Activated CD4-positive, alpha-beta memory T cell treated with anti-CD3 and anti-CD28 coated beads for 36 hours (primary cell): ENCODE measurements around the gene RGCC. TPM values are rescaled to one million over a fixed set of nuclear protein-coding genes. Genes with fewer than 3 reads are reported as not detected.
"Not testable (repeated sequence)": the region's sequence is repeated elsewhere in the genome, so short reads cannot be mapped to it uniquely, and the experiment has no call there.

Experiments used
- CTCF ChIA-PET: fragments of 350-600 bp; sonication (Branson Sonifier 250); formaldehyde crosslinking; loops from one replicate; lab custom pipeline; 2021; ENCODE audit warnings: antibody characterized with exemption, inconsistent platforms; lab: Charles Lee
- POLR2A ChIA-PET: fragments of 350-600 bp; sonication (Branson Sonifier 250); formaldehyde crosslinking; loops from one replicate; lab custom pipeline; 2021; ENCODE audit warnings: antibody characterized with exemption; lab: Charles Lee
- DNase-seq: peaks from one replicate; pipeline ENCODE4 v3.0.0-alpha.2; 2020
- H3K27ac Mint-ChIP-seq: one replicate; pipeline ENCODE4 v1.8.0; 2021; ENCODE audit warnings: mixed read lengths
- H3K27me3 Mint-ChIP-seq: one replicate; pipeline ENCODE4 v1.8.0; 2021; ENCODE audit warnings: mixed read lengths
- H3K36me3 Mint-ChIP-seq: one replicate; pipeline ENCODE4 v1.8.0; 2021; ENCODE audit warnings: mixed read lengths
- H3K4me1 Mint-ChIP-seq: one replicate; pipeline ENCODE4 v1.8.0; 2021; ENCODE audit warnings: low read depth, mixed read lengths
- H3K4me3 Mint-ChIP-seq: one replicate; pipeline ENCODE4 v1.8.0; 2021; ENCODE audit warnings: mild to moderate bottlenecking, mixed read lengths
- H3K9me3 Mint-ChIP-seq: one replicate; pipeline ENCODE4 v1.8.0; 2021; ENCODE audit warnings: mixed read lengths
- intact Hi-C: fragments of 100-400 bp; cut with micrococcal nuclease; formaldehyde crosslinking; loops from one replicate; pipeline ENCODE4 v1.15.1; 2023
- total RNA-seq, 2 experiments: library from RNA; stranded (reverse); gene quantifications; one replicate each; pipeline ENCODE4 v1.2.3, GENCODE V29; 2021

Gene RGCC
- total RNA-seq, 2 experiments from 2014 or later = 94.8 to 96.8 TPM

GRCh38 chr13:41502673-41503072 is 45.3 kb downstream of the RGCC start:
- no peak for DNase-seq
- no peaks in the 10 kb centered on the region for H3K36me3 Mint-ChIP-seq
- ChIA-PET CTCF (no interaction called here), POLR2A (no interaction called here)
- peaks cover 46% of the 10 kb centered on the region for H3K4me1 Mint-ChIP-seq
- intact Hi-C loops = no loop called here
- no peaks in the 10 kb centered on the region for H3K27me3 Mint-ChIP-seq
- H3K27ac Mint-ChIP-seq = no peak overlapping the region
- H3K9me3 Mint-ChIP-seq = peaks cover 11% of the 10 kb centered on the region
- H3K4me3 Mint-ChIP-seq = no peak overlapping the region

- Mint-ChIP-seq H3K36me3 (no peaks in the 10 kb centered on the region), H3K4me1 (peaks cover 40% of the 10 kb centered on the region), H3K27me3 (no peaks in the 10 kb centered on the region), H3K4me3 (no peak overlapping the region), H3K27ac (no peak overlapping the region), H3K9me3 (peaks cover 11% of the 10 kb centered on the region)
- CTCF ChIA-PET = no interaction called here
- no peak for DNase-seq
- intact Hi-C loops = no loop called here
- POLR2A ChIA-PET = no interaction called here
These were observed 46.0 kb downstream of the RGCC start for GRCh38 chr13:41503356-41503755.

GRCh38 chr13:41504657-41505056 is 47.3 kb downstream of the RGCC start:
- Mint-ChIP-seq H3K4me1 (peaks cover 32% of the 10 kb centered on the region), H3K9me3 (peaks cover 11% of the 10 kb centered on the region)
- POLR2A ChIA-PET, H3K27me3 Mint-ChIP-seq, H3K27ac Mint-ChIP-seq, CTCF ChIA-PET, H3K36me3 Mint-ChIP-seq, DNase-seq, H3K4me3 Mint-ChIP-seq, intact Hi-C loops: not testable (repeated sequence)

- ChIA-PET CTCF (no interaction called here), POLR2A (no interaction called here)
- Mint-ChIP-seq H3K9me3 (peaks cover 11% of the 10 kb centered on the region), H3K36me3 (no peaks in the 10 kb centered on the region), H3K4me3 (no peak overlapping the region), H3K27me3 (no peaks in the 10 kb centered on the region), H3K4me1 (peaks cover 26% of the 10 kb centered on the region), H3K27ac (no peak overlapping the region)
- intact Hi-C loops = no loop called here
- DNase-seq = no peak
These were observed 48.0 kb downstream of the RGCC start for GRCh38 chr13:41505209-41505835.

- intact Hi-C loops = no loop called here
- peaks cover 11% of the 10 kb centered on the region for H3K9me3 Mint-ChIP-seq
- no peak for DNase-seq
- ChIA-PET CTCF (no interaction called here), POLR2A (no interaction called here)
- no peak overlapping the region for H3K4me3 Mint-ChIP-seq
- no peak overlapping the region for H3K27ac Mint-ChIP-seq
- H3K4me1 Mint-ChIP-seq = peaks cover 16% of the 10 kb centered on the region
- no peaks in the 10 kb centered on the region for H3K36me3 Mint-ChIP-seq
- no peaks in the 10 kb centered on the region for H3K27me3 Mint-ChIP-seq
These were observed 49.0 kb downstream of the RGCC start for GRCh38 chr13:41506312-41506711.

- H3K36me3 Mint-ChIP-seq = no peaks in the 10 kb centered on the region
- no peaks in the 10 kb centered on the region for H3K27me3 Mint-ChIP-seq
These were observed 52.6 kb downstream of the RGCC start for GRCh38 chr13:41509971-41510370.

GRCh38 chr13:41511827-41512226 is 54.5 kb downstream of the RGCC start:
- CTCF ChIA-PET = no interaction called here
- Mint-ChIP-seq H3K4me3 (no peak overlapping the region), H3K27me3 (no peaks in the 10 kb centered on the region), H3K4me1 (no peaks in the 10 kb centered on the region), H3K36me3 (no peaks in the 10 kb centered on the region), H3K9me3 (no peaks in the 10 kb centered on the region), H3K27ac (no peak overlapping the region)
- POLR2A ChIA-PET = no interaction called here
- intact Hi-C loops = no loop called here
- DNase-seq = no peak

More at GRCh38 chr13:41509971-41510370, 52.6 kb downstream of the RGCC start:
- CTCF ChIA-PET = no interaction called here
- no peak for DNase-seq
- Mint-ChIP-seq H3K4me3 (no peak overlapping the region), H3K27ac (no peak overlapping the region), H3K9me3 (peaks cover 3% of the 10 kb centered on the region), H3K4me1 (no peaks in the 10 kb centered on the region)
- intact Hi-C loops = no loop called here
- POLR2A ChIA-PET = no interaction called here

GRCh38 chr13:41512441-41512840 is 55.1 kb downstream of the RGCC start:
- no peak for DNase-seq
- Mint-ChIP-seq H3K27me3 (no peaks in the 10 kb centered on the region), H3K36me3 (no peaks in the 10 kb centered on the region), H3K4me3 (no peak overlapping the region), H3K4me1 (no peaks in the 10 kb centered on the region), H3K27ac (no peak overlapping the region), H3K9me3 (no peaks in the 10 kb centered on the region)
- CTCF ChIA-PET = no interaction called here
- intact Hi-C loops = no loop called here
- POLR2A ChIA-PET = no interaction called here

- no peak for DNase-seq
- Mint-ChIP-seq H3K36me3 (no peaks in the 10 kb centered on the region), H3K27ac (no peak overlapping the region), H3K4me1 (no peaks in the 10 kb centered on the region), H3K4me3 (no peak overlapping the region), H3K27me3 (no peaks in the 10 kb centered on the region), H3K9me3 (no peaks in the 10 kb centered on the region)
- CTCF ChIA-PET = no interaction called here
- intact Hi-C loops = no loop called here
- POLR2A ChIA-PET = no interaction called here
These were observed 56.2 kb downstream of the RGCC start for GRCh38 chr13:41513600-41513999.

- ChIA-PET CTCF (no interaction called here), POLR2A (no interaction called here)
- no peak for DNase-seq
- Mint-ChIP-seq H3K4me3 (no peak overlapping the region), H3K27me3 (no peaks in the 10 kb centered on the region), H3K9me3 (no peaks in the 10 kb centered on the region), H3K27ac (no peak overlapping the region), H3K36me3 (no peaks in the 10 kb centered on the region), H3K4me1 (no peaks in the 10 kb centered on the region)
- intact Hi-C loops = no loop called here
These were observed 57.6 kb downstream of the RGCC start for GRCh38 chr13:41514853-41515395.

GRCh38 chr13:41515491-41516139 is 58.3 kb downstream of the RGCC start:
- no peaks in the 10 kb centered on the region for H3K4me1 Mint-ChIP-seq
- ChIA-PET POLR2A (no interaction called here), CTCF (no interaction called here)
- H3K4me3 Mint-ChIP-seq = no peak overlapping the region
- no peak for DNase-seq
- no peak overlapping the region for H3K27ac Mint-ChIP-seq
- intact Hi-C loops = no loop called here
- H3K27me3 Mint-ChIP-seq = no peaks in the 10 kb centered on the region
- H3K9me3 Mint-ChIP-seq = no peaks in the 10 kb centered on the region
- no peaks in the 10 kb centered on the region for H3K36me3 Mint-ChIP-seq

- no peaks in the 10 kb centered on the region for H3K36me3 Mint-ChIP-seq
- H3K27ac Mint-ChIP-seq = no peak overlapping the region
- CTCF ChIA-PET = no interaction called here
- H3K4me3 Mint-ChIP-seq = no peak overlapping the region
- no peak for DNase-seq
- no peaks in the 10 kb centered on the region for H3K9me3 Mint-ChIP-seq
- H3K4me1 Mint-ChIP-seq = no peaks in the 10 kb centered on the region
- intact Hi-C loops = no loop called here
- POLR2A ChIA-PET = no interaction called here
- H3K27me3 Mint-ChIP-seq = no peaks in the 10 kb centered on the region
These were observed 58.8 kb downstream of the RGCC start for GRCh38 chr13:41516166-41516565.

- no peaks in the 10 kb centered on the region for H3K4me1 Mint-ChIP-seq
- H3K4me3 Mint-ChIP-seq = no peak overlapping the region
- no peaks in the 10 kb centered on the region for H3K9me3 Mint-ChIP-seq
- intact Hi-C loops = no loop called here
- POLR2A ChIA-PET = no interaction called here
- H3K27me3 Mint-ChIP-seq = no peaks in the 10 kb centered on the region
- no peak overlapping the region for H3K27ac Mint-ChIP-seq
- no peak for DNase-seq
- CTCF ChIA-PET = no interaction called here
- H3K36me3 Mint-ChIP-seq = no peaks in the 10 kb centered on the region
These were observed 59.4 kb downstream of the RGCC start for GRCh38 chr13:41516760-41517159.
